ENCODE measurements around the gene RFX3.

Gene RFX3

DNA sequence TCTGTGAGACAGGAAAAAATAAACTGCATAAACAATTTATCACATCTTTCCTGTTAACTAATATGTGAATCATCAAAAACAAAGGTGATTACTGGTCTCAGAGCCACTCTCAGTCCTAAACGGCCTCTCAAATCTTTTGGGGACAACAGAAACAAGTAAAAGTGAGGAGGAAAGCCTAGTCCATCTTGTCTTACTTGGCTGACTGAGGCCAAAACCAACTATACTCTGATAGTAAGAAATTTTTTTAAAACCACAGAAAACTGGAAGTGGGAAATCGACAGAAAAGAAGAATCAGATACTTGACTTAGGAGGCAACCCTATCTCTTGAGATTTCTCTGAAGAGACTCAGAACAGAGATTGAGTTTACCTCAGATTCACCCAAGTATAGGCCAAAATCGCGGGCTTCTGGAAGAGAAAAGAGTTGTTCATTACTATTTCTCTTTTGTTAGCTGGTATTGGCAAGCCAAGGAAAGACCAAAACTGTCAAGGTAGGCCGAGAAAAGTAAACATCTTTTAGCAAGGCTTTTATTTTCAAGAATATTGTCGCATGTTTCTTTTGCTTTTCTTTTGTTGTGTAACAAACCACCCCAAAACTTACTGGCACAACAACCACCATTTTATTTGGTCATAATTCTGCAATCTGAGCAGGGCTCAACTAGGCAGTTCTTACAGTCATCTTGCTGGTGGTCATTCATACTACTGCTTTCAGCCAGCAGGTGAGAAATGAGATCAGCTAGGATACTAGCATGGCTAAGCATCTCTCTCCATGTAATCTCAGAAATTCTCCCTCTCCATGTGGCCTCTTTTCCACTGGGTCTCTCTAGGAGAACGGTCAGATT lies 46.1 kb downstream of the RFX3 start:
- TF ChIP-seq EP300 (IDR thresholded peaks at IDR 0.05; ENCODE audit: borderline replicate concordance) (no peak), TAF1 (IDR thresholded peaks at IDR 0.05; ENCODE audit: low read depth) (no peak), ZBTB7A (IDR thresholded peaks at IDR 0.05; ENCODE audit: low read depth) (no peak), EGR1 (IDR thresholded peaks at IDR 0.05) (no peak), CEBPB (IDR thresholded peaks at IDR 0.05) (no peak), RAD21 (IDR thresholded peaks at IDR 0.05; ENCODE audit: low read depth) (no peak), FOXM1 (IDR thresholded peaks at IDR 0.05; ENCODE audit: borderline replicate concordance, low read depth) (no peak), YY1 (IDR thresholded peaks at IDR 0.05; ENCODE audit: low read depth) (no peak), TCF12 (IDR thresholded peaks at IDR 0.05; ENCODE audit: low read depth) (no peak)
- TF ChIP-seq, protein P1, sequence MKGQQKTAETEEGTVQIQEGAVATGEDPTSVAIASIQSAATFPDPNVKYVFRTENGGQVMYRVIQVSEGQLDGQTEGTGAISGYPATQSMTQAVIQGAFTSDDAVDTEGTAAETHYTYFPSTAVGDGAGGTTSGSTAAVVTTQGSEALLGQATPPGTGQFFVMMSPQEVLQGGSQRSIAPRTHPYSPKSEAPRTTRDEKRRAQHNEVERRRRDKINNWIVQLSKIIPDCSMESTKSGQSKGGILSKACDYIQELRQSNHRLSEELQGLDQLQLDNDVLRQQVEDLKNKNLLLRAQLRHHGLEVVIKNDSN (IDR thresholded peaks at IDR 0.05) = no peak

DNA sequence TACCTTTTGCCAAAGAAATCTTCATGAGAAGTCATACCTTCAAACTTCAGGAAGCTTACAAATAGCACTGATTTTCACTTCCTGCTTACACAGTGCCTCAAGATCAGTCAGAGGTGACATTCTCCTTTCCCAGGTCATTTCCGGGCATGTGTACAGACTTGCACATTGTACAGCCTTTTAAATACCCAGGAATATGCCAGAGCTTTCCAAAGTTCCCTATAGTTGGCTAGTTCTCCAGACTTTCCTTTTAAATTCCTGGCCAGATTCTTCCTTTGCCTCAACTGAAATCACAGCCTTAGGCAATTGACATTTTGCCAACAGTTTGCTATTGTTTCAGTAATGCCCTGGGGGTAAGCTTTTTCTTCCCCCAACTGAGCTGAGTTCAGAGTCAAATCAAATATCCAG lies 47.2 kb downstream of the RFX3 start:
- 0 out of 2 replicates have a peak, but pooled peaks have one; percentile 37 for TF ChIP-seq TEAD4 (IDR thresholded peaks at IDR 0.05)
- TF ChIP-seq, protein P2, sequence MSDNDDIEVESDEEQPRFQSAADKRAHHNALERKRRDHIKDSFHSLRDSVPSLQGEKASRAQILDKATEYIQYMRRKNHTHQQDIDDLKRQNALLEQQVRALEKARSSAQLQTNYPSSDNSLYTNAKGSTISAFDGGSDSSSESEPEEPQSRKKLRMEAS (IDR thresholded peaks at IDR 0.05) = peak; percentile 65; the same call in 1 of the 2 replicates
- peak; percentile 52; the same call in 1 of the 2 replicates for TF ChIP-seq EP300 (IDR thresholded peaks at IDR 0.05; ENCODE audit: borderline replicate concordance)
- peak; percentile 83 for TF ChIP-seq NFIC (IDR thresholded peaks at IDR 0.05)
- TF ChIP-seq, protein P3, sequence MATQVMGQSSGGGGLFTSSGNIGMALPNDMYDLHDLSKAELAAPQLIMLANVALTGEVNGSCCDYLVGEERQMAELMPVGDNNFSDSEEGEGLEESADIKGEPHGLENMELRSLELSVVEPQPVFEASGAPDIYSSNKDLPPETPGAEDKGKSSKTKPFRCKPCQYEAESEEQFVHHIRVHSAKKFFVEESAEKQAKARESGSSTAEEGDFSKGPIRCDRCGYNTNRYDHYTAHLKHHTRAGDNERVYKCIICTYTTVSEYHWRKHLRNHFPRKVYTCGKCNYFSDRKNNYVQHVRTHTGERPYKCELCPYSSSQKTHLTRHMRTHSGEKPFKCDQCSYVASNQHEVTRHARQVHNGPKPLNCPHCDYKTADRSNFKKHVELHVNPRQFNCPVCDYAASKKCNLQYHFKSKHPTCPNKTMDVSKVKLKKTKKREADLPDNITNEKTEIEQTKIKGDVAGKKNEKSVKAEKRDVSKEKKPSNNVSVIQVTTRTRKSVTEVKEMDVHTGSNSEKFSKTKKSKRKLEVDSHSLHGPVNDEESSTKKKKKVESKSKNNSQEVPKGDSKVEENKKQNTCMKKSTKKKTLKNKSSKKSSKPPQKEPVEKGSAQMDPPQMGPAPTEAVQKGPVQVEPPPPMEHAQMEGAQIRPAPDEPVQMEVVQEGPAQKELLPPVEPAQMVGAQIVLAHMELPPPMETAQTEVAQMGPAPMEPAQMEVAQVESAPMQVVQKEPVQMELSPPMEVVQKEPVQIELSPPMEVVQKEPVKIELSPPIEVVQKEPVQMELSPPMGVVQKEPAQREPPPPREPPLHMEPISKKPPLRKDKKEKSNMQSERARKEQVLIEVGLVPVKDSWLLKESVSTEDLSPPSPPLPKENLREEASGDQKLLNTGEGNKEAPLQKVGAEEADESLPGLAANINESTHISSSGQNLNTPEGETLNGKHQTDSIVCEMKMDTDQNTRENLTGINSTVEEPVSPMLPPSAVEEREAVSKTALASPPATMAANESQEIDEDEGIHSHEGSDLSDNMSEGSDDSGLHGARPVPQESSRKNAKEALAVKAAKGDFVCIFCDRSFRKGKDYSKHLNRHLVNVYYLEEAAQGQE (IDR thresholded peaks at IDR 0.05; ENCODE audit: low read depth) = no peak

DNA sequence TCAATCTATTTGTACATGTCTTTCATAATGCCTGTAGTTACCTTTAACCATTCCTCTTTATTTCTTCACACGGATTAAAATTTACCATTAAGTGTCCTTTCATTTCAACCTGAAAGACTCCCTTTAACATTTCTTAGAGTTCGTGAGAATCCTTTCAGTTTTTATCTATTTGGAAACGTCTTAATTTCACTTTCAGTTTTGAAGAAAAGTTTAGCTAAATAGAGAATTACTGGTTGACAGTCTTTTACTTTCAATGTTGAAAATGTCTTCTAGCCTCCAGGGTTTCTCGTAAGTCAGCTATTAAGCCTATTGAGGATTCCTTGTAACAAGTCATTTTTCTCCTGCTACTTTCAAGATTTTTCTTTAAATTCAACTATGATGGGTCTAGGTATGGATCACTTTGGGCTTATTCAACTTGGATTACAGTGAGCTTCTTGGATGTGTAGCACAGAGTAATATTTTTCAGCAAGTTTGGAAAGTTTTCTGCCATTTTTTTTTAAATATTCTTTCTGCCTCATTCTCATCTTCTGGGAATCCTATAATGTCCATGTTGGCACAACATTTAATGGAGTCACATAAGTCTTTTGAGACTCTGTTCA lies 48.5 kb downstream of the RFX3 start:
- TF ChIP-seq NFIC (IDR thresholded peaks at IDR 0.05) (no peak), TCF12 (IDR thresholded peaks at IDR 0.05; ENCODE audit: low read depth) (no peak), CEBPB (IDR thresholded peaks at IDR 0.05) (no peak), TAF1 (IDR thresholded peaks at IDR 0.05; ENCODE audit: low read depth) (no peak), EP300 (IDR thresholded peaks at IDR 0.05; ENCODE audit: borderline replicate concordance) (no peak), CREB1 (IDR thresholded peaks at IDR 0.05; ENCODE audit: low read depth) (no peak)
- TF ChIP-seq, protein P3 (IDR thresholded peaks at IDR 0.05; ENCODE audit: low read depth) = no peak
- TF ChIP-seq, protein P2 (IDR thresholded peaks at IDR 0.05) = no peak

DNA sequence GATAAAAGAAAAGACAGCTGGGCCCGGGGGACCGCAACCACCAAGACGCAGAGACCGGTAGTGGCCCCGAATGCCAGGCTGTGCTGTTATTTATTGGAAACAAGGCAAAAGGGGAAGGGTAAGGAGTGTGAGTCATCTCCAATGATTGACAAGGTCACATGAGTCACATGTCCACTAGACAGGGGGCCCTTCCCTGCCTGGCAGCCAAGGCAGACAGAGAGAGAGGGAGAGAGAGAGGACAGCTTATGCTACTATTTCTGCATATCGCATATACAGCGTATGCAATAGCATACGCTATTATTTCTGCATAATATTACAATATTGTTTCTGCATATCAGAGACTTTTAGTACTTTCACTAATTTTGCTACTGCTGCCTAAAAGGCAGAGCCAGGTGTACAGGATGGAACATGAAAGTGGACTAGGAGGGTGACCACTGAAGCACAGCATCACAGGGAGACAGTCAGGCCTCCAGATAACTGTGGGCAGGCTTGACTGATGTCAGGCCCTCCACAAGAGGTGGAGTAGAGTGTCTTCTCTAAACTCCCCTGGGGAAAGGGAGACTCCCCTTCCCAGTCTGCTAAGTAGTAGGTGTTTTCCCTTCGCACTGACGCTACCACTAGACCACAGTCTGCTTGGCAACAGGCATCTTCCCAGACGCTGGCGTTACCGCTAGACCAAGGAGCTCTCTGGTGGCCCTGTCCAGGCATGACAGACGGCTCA lies 50.3 kb downstream of the RFX3 start:
- TF ChIP-seq, protein P1 (IDR thresholded peaks at IDR 0.05) = peak; percentile 69
- TF ChIP-seq YY1 (IDR thresholded peaks at IDR 0.05; ENCODE audit: low read depth) = no peak

DNA sequence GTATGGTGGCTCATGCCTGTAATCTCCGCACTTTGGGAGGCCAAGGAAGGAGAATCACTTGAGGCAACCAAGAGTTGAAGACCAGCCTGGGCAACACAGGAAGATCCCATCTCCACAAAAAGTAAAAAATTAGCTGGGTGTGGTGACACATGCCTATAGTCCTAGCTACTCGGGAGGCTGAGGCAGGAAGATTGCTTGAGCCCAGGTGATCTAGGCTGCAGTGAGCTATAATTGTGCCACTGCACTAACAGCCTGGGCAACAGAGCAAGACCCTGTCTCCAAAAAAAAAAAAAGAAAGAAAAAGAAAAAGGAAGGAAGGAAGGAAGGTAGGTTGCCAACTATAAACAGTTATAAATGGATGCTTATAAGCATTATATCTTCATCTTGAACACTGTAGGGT lies 51.0 kb downstream of the RFX3 start:
- TF ChIP-seq, protein P2 (IDR thresholded peaks at IDR 0.05) = no peak
- TF ChIP-seq ZBTB7A (IDR thresholded peaks at IDR 0.05; ENCODE audit: low read depth) = no peak
- no peak for TF ChIP-seq TCF12 (IDR thresholded peaks at IDR 0.05; ENCODE audit: low read depth)

DNA sequence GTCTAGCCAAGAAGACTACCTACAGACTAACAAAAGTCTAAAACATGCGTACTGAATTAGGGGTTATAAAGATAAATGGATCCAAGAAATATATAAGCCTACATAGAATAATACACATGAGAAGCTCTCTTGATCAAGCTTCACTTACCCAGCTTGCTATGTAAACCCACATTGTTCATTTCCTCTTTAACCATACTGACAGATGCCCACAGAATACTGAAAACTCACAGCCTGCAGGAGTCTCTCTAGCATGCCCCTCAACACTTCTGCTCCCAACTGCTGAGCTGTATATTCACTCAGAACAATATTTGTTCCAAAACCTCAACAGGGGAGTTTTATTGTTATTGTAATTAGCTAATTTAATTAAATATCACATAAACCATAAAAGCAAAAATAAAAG lies 52.4 kb downstream of the RFX3 start:
- TF ChIP-seq CEBPB (IDR thresholded peaks at IDR 0.05) (no peak), TEAD4 (IDR thresholded peaks at IDR 0.05) (no peak), TCF12 (IDR thresholded peaks at IDR 0.05; ENCODE audit: low read depth) (no peak), FOXM1 (IDR thresholded peaks at IDR 0.05; ENCODE audit: borderline replicate concordance, low read depth) (no peak), TAF1 (IDR thresholded peaks at IDR 0.05; ENCODE audit: low read depth) (no peak), YY1 (IDR thresholded peaks at IDR 0.05; ENCODE audit: low read depth) (no peak), EP300 (IDR thresholded peaks at IDR 0.05; ENCODE audit: borderline replicate concordance) (no peak), ZBTB7A (IDR thresholded peaks at IDR 0.05; ENCODE audit: low read depth) (no peak)
- TF ChIP-seq, protein P3 (IDR thresholded peaks at IDR 0.05; ENCODE audit: low read depth) = no peak

All from Ishikawa (cell line).